Skin epidermis (tissue), 12 donors: ENCODE data around the gene FGF6.

Experiments
- H3K27ac ChIP-seq, 21 experiments: fragments of 200-600 bp; sonication (generic) in 11 of 21; one replicate each; pipeline ENCODE4 v1.5.0; 2020; ENCODE audit warnings: mild to moderate bottlenecking in 3 of 21, inconsistent platforms in 2 of 21, moderate library complexity in 2 of 21
- H3K4me3 ChIP-seq, 7 experiments: fragments of 200-600 bp; sonication (generic) in 2 of 7; one replicate each; pipeline ENCODE4 v1.5.0; 2020; ENCODE audit warnings: inconsistent platforms in 2 of 7, mild to moderate bottlenecking in 2 of 7, moderate library complexity in 1 of 7

The FGF6 gene

DNA sequence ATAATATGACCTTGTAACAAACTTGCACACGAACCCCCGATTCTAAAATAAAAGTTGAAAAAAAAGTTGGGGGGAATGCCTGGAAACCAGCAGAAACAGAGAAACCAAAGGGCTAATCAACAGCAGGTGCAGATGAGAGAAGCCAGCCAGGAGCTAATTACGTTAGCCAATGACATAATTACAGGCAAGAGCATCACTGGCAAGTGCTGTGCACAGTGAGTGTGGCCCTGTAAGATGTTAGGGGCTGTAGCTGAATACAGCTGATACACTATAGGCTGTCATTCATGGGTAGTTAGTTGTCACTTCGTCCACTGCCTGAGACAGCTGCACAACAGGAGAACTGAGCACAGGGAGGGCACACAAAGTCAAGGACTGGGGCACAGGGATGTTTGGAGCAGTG, 58.8 kb downstream of the FGF6 start:
- no peak overlapping the region for H3K27ac ChIP-seq
- no peak overlapping the region for H3K4me3 ChIP-seq
